Measurements from ENCODE around the gene FANCM. TPM values are rescaled to one million over a fixed set of nuclear protein-coding genes. Genes with fewer than 3 reads are reported as not detected.
A peak's percentile ranks its signal among the peaks of the same experiment; 100 is the strongest.
"Not testable (repeated sequence)": the region's sequence is repeated elsewhere in the genome, so short reads cannot be mapped to it uniquely, and the experiment has no call there.

FANCM gene
- total RNA-seq, 4 donors from 2014 or later, result 4.4 to 6.8 (median 5.6) TPM

- intact Hi-C loops (cut with DNase I), result loop anchor here (5.0 to 10.0 kb wide), 2 partner anchors 118 to 174 kb away; partner anchors contain the start of genes KLHL28, MIS18BP1 and TOGARAM1
- no peak for DNase-seq
- Histone ChIP-seq H3K27me3 (no peaks in the 10 kb centered on the region), H3K4me3 (peak overlapping the region; percentile 58 to 96 (median 81)), H3K9me3 (no peaks in the 10 kb centered on the region), H3K36me3 (no peaks in the 10 kb centered on the region), H3K4me1 (peaks cover 0 to 43% (median 24%) of the 10 kb centered on the region in 3 donors), H3K27ac (peak overlapping the region; percentile 82 to 94 (median 93))
- WGBS, 2 donors, result 0 to 4% methylated on average over 7 of the region's 7 CpGs
- no peak for TF ChIP-seq CTCF (IDR thresholded peaks at IDR 0.05)
These were observed 669 bp downstream of the FANCM start for GRCh38 chr14:45136399-45136798.

DNA sequence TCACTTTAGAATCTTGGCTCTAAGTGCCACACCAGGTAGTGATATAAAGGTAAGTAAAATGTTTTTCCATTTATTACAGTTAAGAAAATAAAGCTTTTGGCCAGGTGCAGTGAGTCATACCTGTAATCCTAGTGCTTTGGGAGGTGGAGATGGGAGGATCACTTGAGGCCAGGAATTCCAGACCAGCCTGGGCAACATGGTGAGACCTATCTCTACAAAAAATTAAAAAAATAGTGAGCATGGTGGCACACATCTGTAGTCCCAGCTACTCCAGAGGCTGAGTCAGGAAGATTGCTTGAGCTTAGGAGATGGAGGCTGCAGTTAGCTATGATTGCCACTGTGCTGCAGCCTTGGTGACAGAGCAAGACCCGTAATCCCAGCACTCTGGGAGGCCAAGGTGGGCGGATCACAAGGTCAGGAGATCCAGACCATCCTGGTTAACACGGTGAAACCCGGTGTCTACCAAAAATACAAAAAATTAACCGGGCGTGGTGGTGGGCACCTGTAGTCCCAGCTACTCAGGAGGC lies 5.0 kb downstream of the FANCM start:
- intact Hi-C loops (cut with DNase I), result no loop called here
- 90 to 100% methylated on average over 6 of the region's 6 CpGs for WGBS, 2 donors
- no peak for TF ChIP-seq POLR2A (IDR thresholded peaks at IDR 0.05)
- H3K27me3 ChIP-seq, result no peaks in the 10 kb centered on the region
- H3K4me1 ChIP-seq, result peaks cover 0 to 28% (median 19%) of the 10 kb centered on the region in 3 donors
- no peak overlapping the region for H3K27ac ChIP-seq
- H3K9me3 ChIP-seq, result no peaks in the 10 kb centered on the region
- no peak for DNase-seq
- no peak overlapping the region for H3K4me3 ChIP-seq
- H3K36me3 ChIP-seq, result peaks cover 0 to 6% (median 0%) of the 10 kb centered on the region in 3 donors

DNA sequence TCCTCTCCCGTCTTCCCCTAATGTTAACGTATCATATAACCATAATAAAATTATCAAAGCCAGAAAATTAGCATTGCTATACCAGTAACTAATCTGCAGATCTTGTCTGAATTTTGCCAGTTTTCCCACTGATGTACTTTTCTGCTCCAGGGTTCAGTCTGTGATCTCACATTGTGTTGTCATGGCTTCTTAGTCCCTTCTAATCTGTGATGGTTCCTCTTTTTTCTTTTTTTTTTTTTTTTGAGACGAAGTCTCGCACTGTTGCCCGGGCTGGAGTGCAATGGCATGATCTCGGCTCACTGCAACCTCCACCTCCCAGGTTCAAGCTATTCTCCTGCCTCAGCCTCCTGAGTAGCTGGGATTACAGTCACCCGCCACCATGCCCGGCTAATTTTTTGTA lies 6.4 kb downstream of the FANCM start:
- H3K36me3 ChIP-seq; intact Hi-C loops (cut with DNase I); H3K27ac ChIP-seq; H3K4me3 ChIP-seq; H3K27me3 ChIP-seq; DNase-seq; H3K9me3 ChIP-seq: not testable (repeated sequence)
- WGBS, 2 donors, result 89 to 95% methylated on average over 2 to 8 of the region's 8 CpGs
- peaks cover 0 to 17% (median 9%) of the 10 kb centered on the region in 3 donors for H3K4me1 ChIP-seq

GRCh38 chr14:45144658-45145057 lies 8.9 kb downstream of the FANCM start:
- Histone ChIP-seq H3K27me3 (no peaks in the 10 kb centered on the region), H3K36me3 (peaks cover 0 to 13% (median 0%) of the 10 kb centered on the region in 3 donors), H3K4me3 (no peak overlapping the region), H3K27ac (no peak overlapping the region), H3K4me1 (peaks cover 0 to 6% (median 0%) of the 10 kb centered on the region in 3 donors), H3K9me3 (no peaks in the 10 kb centered on the region)
- intact Hi-C loops (cut with DNase I), result no loop called here
- TF ChIP-seq POLR2A (IDR thresholded peaks at IDR 0.05), result no peak
- no peak for DNase-seq

DNA sequence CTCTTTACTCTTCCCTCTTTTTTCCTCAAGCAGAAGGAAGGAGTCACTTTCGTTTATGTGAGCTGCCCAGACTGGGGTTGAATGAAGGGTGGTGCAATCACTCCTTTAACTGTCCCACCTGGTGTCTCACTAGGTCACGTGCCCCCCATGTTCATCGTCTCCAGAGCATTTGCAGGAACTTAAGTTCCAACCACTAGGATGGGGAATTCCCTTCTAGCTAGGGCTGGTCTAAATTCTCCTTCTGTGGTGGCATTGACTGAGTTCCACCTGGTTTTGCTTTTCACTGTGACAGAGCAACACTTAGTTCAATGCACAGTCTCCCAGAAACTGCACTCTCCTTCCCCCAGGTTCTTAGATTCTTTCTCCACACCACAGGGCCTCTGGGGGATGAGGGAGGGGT lies 9.5 kb downstream of the FANCM start:
- Histone ChIP-seq H3K9me3 (no peaks in the 10 kb centered on the region), H3K36me3 (peaks cover 0 to 14% (median 0%) of the 10 kb centered on the region in 3 donors), H3K4me1 (peaks cover 0 to 6% (median 0%) of the 10 kb centered on the region in 3 donors), H3K27me3 (no peaks in the 10 kb centered on the region), H3K27ac (no peak overlapping the region), H3K4me3 (no peak overlapping the region)
- no peak for DNase-seq
- intact Hi-C loops (cut with DNase I), result no loop called here
- TF ChIP-seq CTCF (IDR thresholded peaks at IDR 0.05), result no peak
- TF ChIP-seq POLR2A (IDR thresholded peaks at IDR 0.05), result no peak
- WGBS, 2 donors, result 74 to 90% methylated on average over 3 of the region's 3 CpGs

GRCh38 chr14:45149602-45150001 lies 13.9 kb downstream of the FANCM start:
- peaks cover 0 to 17% (median 0%) of the 10 kb centered on the region in 3 donors for H3K36me3 ChIP-seq
- H3K9me3 ChIP-seq, result no peaks in the 10 kb centered on the region
- WGBS, 2 donors, result 88 to 89% methylated on average over 3 of the region's 3 CpGs

More at GRCh38 chr14:45149602-45150001, 13.9 kb downstream of the FANCM start:
- H3K4me3 ChIP-seq, result no peak overlapping the region
- TF ChIP-seq CTCF (IDR thresholded peaks at IDR 0.05) (no peak), POLR2A (IDR thresholded peaks at IDR 0.05) (no peak)
- intact Hi-C loops (cut with DNase I), result no loop called here
- H3K27me3 ChIP-seq, result no peaks in the 10 kb centered on the region
- DNase-seq, result no peak
- H3K4me1 ChIP-seq, result no peaks in the 10 kb centered on the region
- H3K27ac ChIP-seq, result no peak overlapping the region

Measured in esophagus squamous epithelium (tissue), 5 donors.